Activated CD4-positive, alpha-beta T cell treated with anti-CD3 and anti-CD28 coated beads for 4 hours (primary cell): ENCODE measurements around the gene CEACAM6.
"Not testable (repeated sequence)": the region's sequence is repeated elsewhere in the genome, so short reads cannot be mapped to it uniquely, and the experiment has no call there.

Experiments used
- DNase-seq, 2 donors: peaks; one replicate each; pipeline ENCODE4 v3.0.0-alpha.2; 2020

Gene CEACAM6

DNA sequence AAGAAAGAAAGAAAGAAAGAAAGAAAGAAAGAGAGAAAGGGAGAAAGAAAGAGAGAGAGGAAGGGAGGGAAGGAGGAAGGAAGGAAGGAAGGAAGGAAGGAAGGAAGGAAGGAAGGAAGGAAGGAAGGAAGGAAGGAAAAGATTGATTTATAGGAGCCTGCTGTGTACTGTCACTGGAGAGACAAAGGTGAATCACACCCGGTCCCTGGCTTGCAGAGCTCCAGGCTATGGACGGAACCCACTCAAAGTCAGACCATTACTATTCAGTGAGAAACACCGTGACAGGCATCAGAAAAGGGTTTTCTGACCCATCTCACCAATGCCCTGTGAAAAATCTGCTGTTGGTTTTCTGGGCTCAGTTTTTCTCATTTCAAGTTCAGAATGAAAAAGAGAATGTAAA is 7.3 kb upstream of the CEACAM6 start:
- no peak for DNase-seq

DNA sequence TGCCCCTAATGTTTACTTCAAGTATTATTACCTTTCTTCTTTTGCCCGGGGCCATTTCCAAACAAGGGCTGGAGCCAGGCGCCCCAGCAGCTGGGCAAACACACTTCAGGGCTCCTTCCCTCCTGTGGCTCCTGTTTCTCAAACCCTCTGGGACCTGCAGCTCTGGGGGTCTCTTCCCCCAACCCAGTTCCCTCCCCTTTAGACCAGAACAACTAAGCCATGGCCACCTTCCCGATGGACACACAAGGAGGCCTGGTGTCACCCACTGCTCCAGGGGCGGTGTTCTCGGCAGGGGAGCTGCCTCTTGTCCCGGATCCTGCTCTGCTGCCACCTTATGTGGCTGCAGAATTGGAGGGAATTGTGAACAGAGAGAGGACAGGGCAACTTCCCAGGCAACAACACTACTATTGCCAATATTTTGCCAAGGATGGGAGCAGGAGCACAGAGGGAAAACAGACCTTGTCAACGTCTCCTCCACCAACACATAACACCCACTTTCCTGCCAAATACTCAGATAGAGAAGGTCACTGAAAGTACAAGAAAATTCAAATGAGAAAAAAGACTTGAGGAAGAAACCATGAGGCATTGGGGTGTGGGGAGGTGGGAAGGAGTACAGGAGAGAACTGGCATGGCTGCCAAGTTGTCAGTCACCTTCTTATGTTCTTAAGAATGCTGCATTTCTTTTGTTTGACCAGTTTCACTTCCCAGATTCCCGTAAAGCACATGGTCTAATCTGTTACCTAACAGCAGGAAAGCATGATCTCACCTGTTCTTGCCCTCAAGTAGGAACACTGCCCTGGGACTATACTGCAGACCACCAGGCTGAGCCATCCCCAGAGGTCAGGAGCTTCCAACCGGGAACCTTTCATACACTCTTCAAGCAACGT is 4.8 kb upstream of the CEACAM6 start:
- not testable (repeated sequence) for DNase-seq

DNA sequence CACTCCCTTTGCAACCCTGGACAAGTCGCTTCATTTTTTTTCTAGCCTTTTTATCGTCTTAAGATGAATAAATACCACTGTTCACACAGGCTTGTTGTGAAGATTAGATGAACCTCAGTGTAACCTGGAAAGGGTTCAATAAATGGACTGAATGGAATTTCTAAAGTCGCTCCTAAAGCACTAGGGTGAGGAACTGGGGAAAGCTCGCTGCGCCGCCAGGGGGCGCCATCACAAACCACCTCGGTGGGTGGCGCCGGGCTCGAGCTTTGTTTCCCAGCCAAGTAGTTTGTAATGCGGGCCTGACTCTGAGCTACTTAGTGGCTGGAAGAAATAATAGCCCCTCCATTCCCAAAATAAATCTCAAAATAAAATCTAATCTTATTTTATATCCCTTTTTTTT is 2.2 kb upstream of the CEACAM6 start:
- DNase-seq = peak; percentile 77 to 84

DNA sequence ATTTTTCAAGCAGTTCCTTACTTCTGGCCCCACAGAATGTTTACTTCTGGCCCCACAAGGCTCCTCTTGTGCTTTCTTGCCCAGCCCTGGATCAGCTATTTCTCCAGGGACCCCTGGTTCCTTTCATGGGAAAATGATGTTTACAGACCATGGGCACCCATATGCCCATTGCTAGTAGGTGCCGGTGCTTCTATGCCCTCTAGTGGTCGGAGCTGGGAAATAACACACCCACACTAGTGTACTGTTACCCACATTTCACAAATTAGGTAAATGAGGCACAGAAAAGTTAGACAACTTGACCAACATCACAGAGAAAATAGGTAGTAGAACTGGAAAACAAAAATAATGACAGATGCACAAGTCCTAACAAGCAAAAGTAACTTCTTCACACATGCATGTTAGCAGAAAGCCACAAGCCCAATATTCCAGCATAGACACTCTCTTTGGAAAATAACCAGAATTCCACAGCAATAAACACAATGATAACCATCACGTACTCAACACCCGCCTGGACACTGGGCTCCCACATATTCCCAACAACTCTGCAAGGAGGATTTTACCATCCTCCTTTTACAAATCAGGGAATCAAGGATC is 1.3 kb upstream of the CEACAM6 start:
- DNase-seq = peak; percentile 61 to 80

DNA sequence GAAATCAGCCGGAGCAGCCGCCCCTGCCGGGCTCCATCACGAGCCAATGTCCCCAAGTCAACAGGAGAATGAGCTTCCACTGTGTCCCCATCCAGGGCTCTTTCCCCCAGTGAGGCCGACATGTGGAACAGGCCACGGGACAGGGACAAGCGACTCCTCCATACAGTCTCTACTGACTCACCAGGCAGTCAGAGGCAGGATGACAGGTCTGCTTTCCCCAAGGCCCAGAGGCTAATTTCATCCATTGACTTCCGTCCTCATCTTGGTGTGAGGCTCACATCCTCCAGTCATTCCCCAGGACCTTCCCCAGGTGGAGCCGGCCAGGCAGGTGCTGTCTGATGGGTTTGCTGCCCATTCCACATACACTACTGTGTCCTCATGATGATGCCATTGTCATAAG is 3.5 kb downstream of the CEACAM6 start:
- DNase-seq = no peak

DNA sequence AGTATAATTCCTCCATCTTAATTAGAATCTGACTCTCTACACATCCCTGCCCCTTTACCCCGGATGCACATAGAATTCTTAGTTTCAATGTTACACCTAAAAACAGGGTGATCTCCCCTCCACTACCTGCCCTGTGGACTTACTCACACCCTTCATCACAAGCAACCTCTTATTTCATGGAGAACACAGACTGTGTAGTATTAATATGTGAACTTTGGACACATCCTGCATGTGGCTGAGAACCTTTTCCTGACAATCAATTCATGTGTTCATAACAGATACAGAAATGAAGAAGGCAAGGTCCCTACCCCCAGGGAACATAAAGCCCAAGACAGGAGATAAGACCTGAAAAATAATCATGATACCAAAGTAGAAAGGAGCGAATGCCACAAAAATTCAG is 11.8 kb downstream of the CEACAM6 start:
- no peak for DNase-seq

DNA sequence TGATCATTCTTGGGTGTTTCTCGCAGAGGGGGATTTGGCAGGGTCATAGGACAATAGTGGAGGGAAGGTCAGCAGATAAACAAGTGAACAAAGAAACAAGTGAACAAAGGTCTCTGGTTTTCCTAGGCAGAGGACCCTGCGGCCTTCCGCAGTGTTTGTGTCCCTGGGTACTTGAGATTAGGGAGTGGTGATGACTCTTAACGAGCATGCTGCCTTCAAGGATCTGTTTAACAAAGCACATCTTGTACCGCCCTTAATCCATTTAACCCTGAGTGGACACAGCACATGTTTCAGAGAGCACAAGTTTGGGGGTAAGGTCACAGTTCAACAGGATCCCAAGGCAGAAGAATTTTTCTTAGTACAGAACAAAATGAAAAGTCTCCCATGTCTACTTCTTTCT is 12.8 kb downstream of the CEACAM6 start:
- not testable (repeated sequence) for DNase-seq

DNA sequence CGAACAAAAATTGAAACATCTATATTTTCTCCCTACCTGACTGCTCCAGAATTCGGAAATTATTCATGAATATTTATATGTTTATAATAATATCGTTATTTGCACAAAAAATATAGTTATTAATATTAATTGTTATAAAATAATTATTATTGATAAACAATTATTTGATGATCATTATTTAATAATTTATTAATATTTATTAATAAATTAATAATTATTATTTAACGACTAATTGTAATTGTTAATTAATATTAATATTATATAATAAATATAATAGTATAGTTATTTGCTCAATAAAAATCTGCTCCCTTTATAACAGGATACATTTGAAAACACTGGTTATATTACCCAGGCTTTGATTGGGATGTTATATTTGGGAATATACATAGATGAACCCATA is 14.3 kb downstream of the CEACAM6 start:
- DNase-seq = no peak

DNA sequence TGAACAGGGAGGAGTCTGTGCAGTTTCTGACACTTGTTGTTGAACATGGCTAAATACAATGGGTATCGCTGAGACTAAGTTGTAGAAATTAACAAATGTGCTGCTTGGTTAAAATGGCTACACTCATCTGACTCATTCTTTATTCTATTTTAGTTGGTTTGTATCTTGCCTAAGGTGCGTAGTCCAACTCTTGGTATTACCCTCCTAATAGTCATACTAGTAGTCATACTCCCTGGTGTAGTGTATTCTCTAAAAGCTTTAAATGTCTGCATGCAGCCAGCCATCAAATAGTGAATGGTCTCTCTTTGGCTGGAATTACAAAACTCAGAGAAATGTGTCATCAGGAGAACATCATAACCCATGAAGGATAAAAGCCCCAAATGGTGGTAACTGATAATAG is 16.1 kb downstream of the CEACAM6 start:
- no peak for DNase-seq

DNA sequence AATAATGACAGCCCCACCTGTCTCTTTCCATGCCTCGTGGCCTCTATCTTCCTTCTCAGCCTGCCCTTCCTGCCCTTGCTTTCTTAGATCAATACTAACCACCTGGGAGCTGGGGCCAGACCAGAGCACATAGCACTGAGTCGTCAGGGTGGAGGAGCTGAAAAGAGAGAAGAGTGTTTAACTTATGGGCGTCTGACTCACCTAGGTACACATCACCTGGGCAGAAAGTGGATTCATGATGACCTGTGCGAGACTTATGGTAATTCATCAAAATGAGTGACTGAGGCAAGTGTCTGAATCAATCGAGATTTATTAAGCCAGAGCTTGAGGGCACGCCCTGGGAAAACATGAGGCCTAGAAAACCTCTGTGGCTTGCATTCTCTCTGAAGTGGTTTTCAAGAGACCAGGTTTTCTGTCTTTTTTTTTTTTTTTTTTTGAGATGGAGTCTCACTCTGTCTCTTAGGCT is 19.2 kb downstream of the CEACAM6 start:
- peak; percentile 51 to 54 for DNase-seq

DNA sequence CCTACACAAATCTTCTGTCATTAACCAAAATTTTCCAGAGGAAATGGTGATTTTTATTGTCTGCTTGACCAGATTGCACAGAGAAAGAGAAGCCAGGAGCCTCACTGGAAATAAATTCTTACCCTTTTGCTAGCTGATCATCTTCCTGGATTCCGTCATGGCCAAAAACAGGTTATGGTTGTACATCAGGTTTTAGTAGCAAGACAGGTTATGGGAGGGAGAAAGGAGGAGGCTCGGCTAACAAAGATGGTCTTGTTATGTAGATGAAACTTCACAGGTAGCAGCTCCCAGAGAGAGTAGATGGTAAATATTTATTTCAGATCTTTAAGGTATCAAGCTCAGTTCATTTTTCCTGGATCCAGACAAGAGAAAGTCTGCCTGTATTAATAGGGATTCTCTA is 21.4 kb downstream of the CEACAM6 start:
- DNase-seq = no peak

DNA sequence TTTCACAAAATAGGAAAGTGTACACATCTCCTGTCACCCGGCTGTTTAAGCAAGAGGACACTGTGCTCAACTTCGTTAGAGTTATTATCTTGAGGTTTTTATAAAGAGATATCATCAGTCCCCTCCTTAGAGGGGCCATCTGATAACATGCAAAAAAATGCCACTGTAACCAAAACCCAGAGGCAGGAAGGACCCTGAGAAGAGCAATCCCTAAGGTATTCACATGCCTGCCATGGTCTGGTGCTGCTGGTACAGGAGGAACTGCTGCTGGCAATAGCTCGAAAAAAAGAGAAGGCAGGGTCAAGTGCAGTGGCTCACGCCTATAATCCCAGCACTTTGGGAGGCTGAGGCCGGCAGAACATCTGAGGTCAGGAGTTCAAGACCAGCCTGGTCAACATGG is 28.3 kb downstream of the CEACAM6 start:
- no peak for DNase-seq

DNA sequence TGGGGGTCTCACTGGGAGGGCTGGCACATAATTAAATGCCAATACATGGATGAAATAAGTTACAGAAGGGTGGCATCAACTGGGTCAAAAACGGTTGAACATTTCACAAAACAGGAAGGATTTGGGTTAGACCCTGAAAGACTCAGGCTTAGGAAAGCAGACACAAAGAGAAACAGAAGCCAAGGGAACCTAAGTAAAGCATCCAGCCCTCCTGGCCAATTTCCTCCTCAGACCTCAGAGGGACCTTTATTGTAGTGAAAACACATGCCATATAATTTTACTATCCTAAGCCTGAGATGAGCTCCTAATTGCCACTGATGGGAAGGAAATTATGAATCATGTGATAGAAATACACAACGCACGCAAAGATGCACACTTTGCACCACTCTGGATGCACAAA is 29.0 kb downstream of the CEACAM6 start:
- DNase-seq = no peak

DNA sequence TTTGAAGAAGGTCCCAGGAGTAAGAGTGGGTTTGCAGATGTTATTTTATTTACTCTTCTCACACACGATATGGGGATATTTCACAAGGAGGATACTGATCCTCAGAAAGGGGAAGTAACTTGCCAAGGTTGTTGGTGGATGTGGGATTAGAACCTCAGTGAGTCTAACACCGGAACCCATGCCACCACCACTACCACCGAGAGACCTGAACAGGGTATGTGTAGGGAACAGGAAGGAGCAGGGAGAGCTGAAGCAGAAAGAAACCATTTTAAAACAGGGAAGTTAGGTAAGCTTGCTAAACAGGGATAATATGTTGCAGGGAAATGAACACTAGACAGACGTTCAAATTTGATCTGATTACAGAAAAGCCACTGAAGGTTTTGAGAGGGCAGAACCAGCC is 29.4 kb downstream of the CEACAM6 start:
- no peak for DNase-seq

DNA sequence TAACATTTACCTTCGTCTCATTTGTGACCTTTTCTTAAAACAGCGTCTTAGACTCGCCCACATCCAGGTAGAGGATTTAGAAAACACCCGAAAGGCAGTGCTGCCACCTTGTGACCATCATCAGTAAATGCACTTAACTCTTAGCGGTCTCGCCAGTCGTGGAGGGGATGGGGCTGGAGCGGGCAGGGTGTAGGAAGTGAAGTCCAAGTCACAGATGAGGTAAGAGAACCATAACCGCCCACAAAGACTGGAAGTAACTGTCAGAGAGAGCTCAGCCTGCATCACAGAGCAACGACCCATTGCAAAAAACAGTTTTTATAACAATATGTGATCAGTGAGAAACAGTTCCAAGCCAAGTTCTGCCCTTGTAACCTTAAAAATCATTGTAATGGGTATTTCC is 30.3 kb downstream of the CEACAM6 start:
- DNase-seq = peak; percentile 72 to 77

DNA sequence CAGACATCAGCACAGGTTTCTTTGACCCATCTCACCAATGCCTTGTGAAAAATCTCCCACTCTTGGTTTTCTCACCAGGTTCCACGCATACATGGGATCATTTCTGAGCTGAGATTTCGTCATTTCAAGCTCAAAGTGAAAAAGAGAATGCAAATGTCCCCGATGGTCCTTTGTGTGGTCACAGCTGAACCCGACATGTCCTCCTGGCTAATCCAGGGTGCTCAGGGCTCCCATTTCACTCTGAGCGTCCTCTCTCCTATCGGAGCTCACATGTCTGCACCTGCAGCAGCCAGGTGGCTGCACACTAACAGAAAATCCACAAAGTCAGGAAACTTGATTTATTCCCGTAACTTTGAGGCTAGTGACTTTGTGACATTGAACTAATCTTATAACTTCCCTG is 31.7 kb downstream of the CEACAM6 start:
- DNase-seq = no peak

DNA sequence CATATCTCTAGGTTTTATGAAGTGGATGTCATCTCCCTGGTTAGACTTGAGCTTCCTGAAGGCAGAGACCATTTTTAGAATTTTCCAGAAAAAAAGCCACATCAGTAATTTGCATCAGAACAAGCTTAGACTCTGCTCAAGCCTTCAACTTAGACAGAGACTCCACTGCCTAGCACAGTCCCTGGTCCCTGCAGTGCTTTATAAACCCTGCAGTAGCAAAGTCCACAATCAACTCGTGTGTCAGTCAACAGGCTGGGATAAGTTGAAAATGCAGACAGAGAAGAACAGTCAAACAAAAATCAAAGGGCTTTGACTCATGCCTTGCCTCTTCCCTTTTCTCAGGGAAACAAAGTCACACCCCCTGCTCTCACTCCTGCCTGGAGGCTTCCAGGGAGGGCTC is 33.2 kb downstream of the CEACAM6 start:
- not testable (repeated sequence) for DNase-seq

DNA sequence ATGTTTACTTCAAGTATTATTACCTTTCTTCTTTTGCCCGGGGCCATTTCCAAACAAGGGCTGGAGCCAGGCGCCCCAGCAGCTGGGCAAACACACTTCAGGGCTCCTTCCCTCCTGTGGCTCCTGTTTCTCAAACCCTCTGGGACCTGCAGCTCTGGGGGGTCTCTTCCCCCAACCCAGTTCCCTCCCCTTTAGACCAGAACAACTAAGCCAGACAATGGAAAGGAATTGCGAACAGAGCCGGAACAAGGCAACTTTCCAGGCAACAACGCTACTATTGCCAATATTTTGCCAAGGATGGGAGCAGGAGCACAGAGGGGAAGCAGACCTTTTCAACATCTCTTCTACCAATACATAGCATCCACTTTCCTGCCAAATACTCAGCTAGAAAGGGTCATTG is 33.7 kb downstream of the CEACAM6 start:
- DNase-seq = not testable (repeated sequence)

DNA sequence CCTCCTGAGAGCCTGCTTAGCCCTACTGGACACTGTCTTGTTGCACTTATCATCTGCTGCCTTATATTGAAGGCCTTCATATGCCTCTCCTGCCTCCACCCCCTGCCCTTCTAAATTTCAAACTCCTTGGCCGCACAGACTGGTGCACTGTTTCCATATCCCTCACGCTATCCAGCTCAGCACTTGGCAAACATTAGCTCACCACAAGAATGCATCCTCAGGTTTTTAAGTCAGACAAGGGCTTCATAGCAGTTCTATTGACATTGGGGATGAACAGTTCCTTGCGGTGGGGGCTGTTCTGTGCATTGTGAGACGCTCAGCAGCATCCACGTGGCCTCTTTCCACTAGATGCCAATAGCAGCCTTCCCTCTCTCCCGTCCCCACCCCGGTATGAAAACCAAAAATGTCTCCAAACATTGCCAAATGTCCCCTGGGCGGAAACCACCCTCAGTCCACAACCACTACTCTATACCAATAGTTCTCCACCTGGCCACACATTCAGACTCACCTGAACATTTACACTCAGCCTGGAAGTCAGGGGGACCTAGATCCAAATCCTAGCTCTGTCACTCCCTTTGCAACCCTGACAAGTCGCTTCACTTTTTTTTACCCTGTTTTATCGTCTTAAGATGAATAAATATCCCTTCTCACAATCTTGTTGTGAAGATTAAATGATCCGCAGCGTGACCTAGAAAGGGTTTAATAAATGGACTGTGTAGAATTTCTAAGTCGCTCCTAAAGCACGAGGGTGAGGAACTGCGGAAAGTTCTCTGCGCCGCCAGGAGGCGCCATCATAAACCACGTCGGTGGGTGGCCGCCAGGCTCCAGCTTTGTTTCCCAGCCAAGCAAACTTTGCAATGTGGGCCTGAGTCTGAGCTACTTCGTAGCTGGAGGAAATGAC is 37.4 kb downstream of the CEACAM6 start:
- DNase-seq = peak; percentile 33 to 60

DNA sequence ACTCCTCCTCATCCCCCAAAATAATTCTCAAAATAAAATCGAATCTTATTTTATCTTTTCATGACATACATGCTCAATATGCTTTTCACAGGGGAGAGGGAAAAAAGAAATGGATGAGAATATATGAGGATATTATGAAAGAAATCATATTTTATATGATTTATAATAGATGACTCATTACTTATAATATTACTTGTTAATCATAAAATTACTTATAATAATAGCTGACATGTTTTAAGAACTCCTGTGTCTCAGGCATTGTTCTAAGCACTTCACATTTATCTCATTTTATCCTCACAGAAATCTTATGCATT is 38.0 kb downstream of the CEACAM6 start:
- DNase-seq = no peak

DNA sequence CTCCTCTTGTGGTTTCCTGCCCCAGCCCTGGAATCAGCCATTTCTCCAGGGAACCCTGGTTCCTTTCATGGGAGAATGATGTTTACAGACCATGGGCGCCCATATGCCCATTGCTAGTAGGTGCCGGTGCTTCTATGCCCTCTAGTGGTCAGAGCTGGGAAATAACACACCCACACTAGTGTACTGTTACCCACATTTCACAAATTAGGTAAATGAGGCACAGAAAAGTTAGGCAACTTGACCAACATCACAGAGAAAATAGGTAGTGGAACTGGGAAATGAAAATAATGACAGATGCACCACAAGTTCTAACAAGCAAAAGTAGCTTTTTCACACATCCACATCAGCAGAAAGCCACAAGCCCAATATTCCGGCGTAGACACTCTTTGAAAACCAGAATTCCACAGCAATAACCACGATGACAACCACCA is 39.7 kb downstream of the CEACAM6 start:
- DNase-seq = peak; percentile 53 to 71

DNA sequence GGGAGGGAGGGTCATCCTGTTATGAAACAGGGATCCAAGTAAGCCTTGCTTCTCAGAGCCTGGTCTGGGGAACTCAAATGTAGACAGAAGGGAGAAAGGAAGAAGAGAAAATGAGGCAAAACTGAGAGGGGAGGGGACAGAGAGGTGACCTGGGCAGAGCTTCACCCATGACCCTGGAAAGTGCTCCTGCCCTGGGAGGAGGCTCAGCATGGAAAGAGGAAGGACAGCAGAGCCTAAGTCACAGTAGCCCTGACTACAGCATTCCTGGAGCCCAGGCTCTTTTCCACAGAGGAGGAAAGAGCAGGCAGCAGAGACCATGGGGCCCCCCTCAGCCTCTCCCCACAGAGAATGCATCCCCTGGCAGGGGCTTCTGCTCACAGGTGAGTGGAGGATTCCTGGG is 41.0 kb downstream of the CEACAM6 start, which contains the start of gene CEACAM3:
CEACAM3 (plus strand) TSS at position 226 of the 400 bp plus-strand sequence; CDS start at position 317, 91 bp downstream.
- no peak for DNase-seq

DNA sequence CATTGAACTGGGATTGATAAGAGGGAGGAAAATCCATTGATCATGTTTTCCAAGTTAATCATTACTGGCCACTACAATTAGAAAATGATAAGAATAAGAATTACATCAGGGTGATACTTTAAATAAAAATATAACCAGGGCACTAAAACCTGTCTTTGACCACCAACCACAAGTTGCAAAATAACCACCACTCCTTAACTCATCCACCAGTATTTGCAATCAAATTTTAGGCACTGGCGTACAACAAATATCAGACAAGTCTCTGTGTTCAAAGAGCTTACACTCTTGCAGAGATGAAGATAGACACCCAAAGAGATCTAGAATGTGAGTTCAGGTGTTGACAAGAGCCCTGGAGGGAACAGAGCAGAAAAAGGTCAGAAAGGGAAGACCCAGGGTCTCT is 41.6 kb downstream of the CEACAM6 start:
- no peak for DNase-seq
